ENCODE measurements around the gene SEZ6L. TPM values are rescaled to one million over a fixed set of nuclear protein-coding genes. Genes with fewer than 3 reads are reported as not detected.

The SEZ6L gene
- total RNA-seq, 1 experiment from 2014 or later = 0.13 TPM

DNA sequence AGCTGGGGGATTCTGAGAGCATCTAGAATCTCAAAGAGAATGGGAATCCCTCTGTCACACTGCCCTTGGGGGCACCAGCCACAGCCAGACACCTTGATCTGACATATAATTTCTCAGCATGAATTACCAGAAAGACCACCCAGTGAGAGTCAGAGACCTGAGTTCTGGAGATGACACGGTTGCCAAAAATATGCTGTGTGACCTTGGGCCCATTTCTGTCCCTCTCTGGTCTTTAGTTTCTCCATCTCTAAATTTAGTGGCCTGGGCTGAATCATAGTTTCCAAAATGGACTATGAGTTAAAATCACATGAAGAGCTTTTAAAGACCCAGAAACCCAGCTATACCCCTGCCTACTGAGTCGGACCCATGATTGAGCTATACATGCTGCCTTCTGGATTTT, 15.9 kb downstream of the SEZ6L start:
- H2BK20ac ChIP-seq (ENCODE audit: low read depth, low read length, poor library complexity, severe bottlenecking) = no peak overlapping the region
- WGBS (ENCODE audit: extremely low coverage, insufficient read length, low lambda C conversion rate) = no CpG with 5 or more reads among the region's 2 CpGs
- no peak overlapping the region for H3K4me3 Mint-ChIP-seq
- H3K18ac ChIP-seq (ENCODE audit: insufficient read length, low read depth, low read length) = no peak overlapping the region
- H3K27me3 Mint-ChIP-seq (ENCODE audit: low read depth) = peaks cover 7% of the 10 kb centered on the region
- H3K27ac ChIP-seq (ENCODE audit: insufficient read length, low read depth, low read length) = no peak overlapping the region
- H3K27me3 ChIP-seq (ENCODE audit: insufficient read depth, low read length) = no peaks in the 10 kb centered on the region
- H4K91ac ChIP-seq (ENCODE audit: insufficient read length, low read depth, low read length) = no peak overlapping the region
- no peak overlapping the region for H3K27ac Mint-ChIP-seq
- H3K79me1 ChIP-seq (ENCODE audit: insufficient read depth, low read depth, low read length, poor library complexity, severe bottlenecking) = no peaks in the 10 kb centered on the region
- TF ChIP-seq, protein P1, sequence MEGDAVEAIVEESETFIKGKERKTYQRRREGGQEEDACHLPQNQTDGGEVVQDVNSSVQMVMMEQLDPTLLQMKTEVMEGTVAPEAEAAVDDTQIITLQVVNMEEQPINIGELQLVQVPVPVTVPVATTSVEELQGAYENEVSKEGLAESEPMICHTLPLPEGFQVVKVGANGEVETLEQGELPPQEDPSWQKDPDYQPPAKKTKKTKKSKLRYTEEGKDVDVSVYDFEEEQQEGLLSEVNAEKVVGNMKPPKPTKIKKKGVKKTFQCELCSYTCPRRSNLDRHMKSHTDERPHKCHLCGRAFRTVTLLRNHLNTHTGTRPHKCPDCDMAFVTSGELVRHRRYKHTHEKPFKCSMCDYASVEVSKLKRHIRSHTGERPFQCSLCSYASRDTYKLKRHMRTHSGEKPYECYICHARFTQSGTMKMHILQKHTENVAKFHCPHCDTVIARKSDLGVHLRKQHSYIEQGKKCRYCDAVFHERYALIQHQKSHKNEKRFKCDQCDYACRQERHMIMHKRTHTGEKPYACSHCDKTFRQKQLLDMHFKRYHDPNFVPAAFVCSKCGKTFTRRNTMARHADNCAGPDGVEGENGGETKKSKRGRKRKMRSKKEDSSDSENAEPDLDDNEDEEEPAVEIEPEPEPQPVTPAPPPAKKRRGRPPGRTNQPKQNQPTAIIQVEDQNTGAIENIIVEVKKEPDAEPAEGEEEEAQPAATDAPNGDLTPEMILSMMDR (conservative IDR thresholded peaks at IDR 0.05) = no peak
- no peak overlapping the region for H4K8ac ChIP-seq (replicated peaks; ENCODE audit: insufficient read length, low read depth, low read length)
- no peaks in the 10 kb centered on the region for H3K9me3 Mint-ChIP-seq
- H3K56ac ChIP-seq (ENCODE audit: insufficient read length, low read depth, low read length) = no peak overlapping the region
- no peak overlapping the region for H2AK5ac ChIP-seq (ENCODE audit: insufficient read length, low read length)
- no peak overlapping the region for H3K9ac ChIP-seq (ENCODE audit: extremely low read depth, insufficient read length, low read length)
- no peaks in the 10 kb centered on the region for H3K79me2 ChIP-seq (ENCODE audit: insufficient read depth, low read length)
- no peak for DNase-seq
- H2BK15ac ChIP-seq (ENCODE audit: low read depth, low read length) = no peak overlapping the region
- H3K4me2 ChIP-seq (ENCODE audit: insufficient read depth, insufficient read length, low read length) = no peak overlapping the region
- H3K14ac ChIP-seq (ENCODE audit: insufficient read depth, low read length) = no peak overlapping the region
- H3K36me3 Mint-ChIP-seq (ENCODE audit: insufficient read depth in 1 of 3, low read depth in 3 of 3) = no peaks in the 10 kb centered on the region
- H3K23me2 ChIP-seq (ENCODE audit: insufficient read length, low read depth, low read length, poor library complexity, severe bottlenecking) = no peaks in the 10 kb centered on the region
- H3K23ac ChIP-seq (ENCODE audit: insufficient read length, low read depth, low read length) = no peak overlapping the region
- no peak overlapping the region for H3K4ac ChIP-seq (ENCODE audit: low read depth, low read length)
- H3K4me1 Mint-ChIP-seq = peaks cover 0 to 3% of the 10 kb centered on the region in 2 experiments; a peak in 2 of 4 replicates
- H3K4me1 ChIP-seq (ENCODE audit: insufficient read depth, low read length) = no peaks in the 10 kb centered on the region
- H4K5ac ChIP-seq (ENCODE audit: insufficient read length, low read depth, low read length) = no peak overlapping the region
- H4K20me1 ChIP-seq (ENCODE audit: control insufficient read depth, insufficient read depth, insufficient read length) = no peaks in the 10 kb centered on the region
- H2BK120ac ChIP-seq (ENCODE audit: low read depth, low read length, poor library complexity, severe bottlenecking) = no peak overlapping the region
- no peak overlapping the region for H2BK12ac ChIP-seq (ENCODE audit: insufficient read length, low read depth, low read length)
- H3K9me3 ChIP-seq (ENCODE audit: control insufficient read depth, low read depth, low read length) = no peaks in the 10 kb centered on the region
- H2AFZ ChIP-seq (ENCODE audit: low read length) = no peak overlapping the region
- no peak overlapping the region for H2BK5ac ChIP-seq (ENCODE audit: insufficient read length, low read length)
- H3T11ph ChIP-seq (ENCODE audit: low read length) = no peak overlapping the region
